HG03457 (cell line): ENCODE measurements around the gene ARHGEF28.

ENCODE experiments used
- ATAC-seq: cut with Tn5 transposase; IDR thresholded peaks from one replicate; pipeline ENCODE4 v1.9.1; 2021; ENCODE audit warnings: moderate number of reproducible peaks; ENCODE audit not compliant: unreplicated experiment

The ARHGEF28 gene

GRCh38 chr5:73983644-73984043 lies 357.6 kb downstream of the ARHGEF28 start:
- no peak for ATAC-seq

- no peak for ATAC-seq
These were observed 359.1 kb downstream of the ARHGEF28 start for GRCh38 chr5:73985145-73985544.

GRCh38 chr5:73986729-73987128 lies 360.7 kb downstream of the ARHGEF28 start:
- no peak for ATAC-seq

- ATAC-seq = no peak
These were observed 361.9 kb downstream of the ARHGEF28 start for GRCh38 chr5:73987915-73988314.

GRCh38 chr5:73989956-73990355 lies 364.0 kb downstream of the ARHGEF28 start:
- ATAC-seq = no peak
